Measurements from ENCODE around the gene RNF121.

The RNF121 gene

GRCh38 chr11:71991494-71991893 is 62.6 kb downstream of the RNF121 start:
- DNase-seq, result no peak

- no peak for DNase-seq
Measured at GRCh38 chr11:71992136-71992730, 63.4 kb downstream of the RNF121 start.

- DNase-seq, result no peak
Measured at GRCh38 chr11:71994786-71995185, 65.9 kb downstream of the RNF121 start.

GRCh38 chr11:71995726-71996291 is 67.0 kb downstream of the RNF121 start:
- DNase-seq, result no peak

GRCh38 chr11:71996517-71996916 is 67.7 kb downstream of the RNF121 start:
- no peak for DNase-seq

- DNase-seq, result no peak
Measured at GRCh38 chr11:71996946-71997345, 68.1 kb downstream of the RNF121 start.

GRCh38 chr11:71997594-71997993 is 68.7 kb downstream of the RNF121 start:
- no peak for DNase-seq

GRCh38 chr11:71998061-71998460 is 69.2 kb downstream of the RNF121 start:
- DNase-seq, result no peak

GRCh38 chr11:71998649-71999310 is 69.9 kb downstream of the RNF121 start, which contains the start of gene IL18BP:
TSS of gene IL18BP (plus strand) at chr11:71998909. CDS start at chr11:71999985, 1,076 bp downstream.
- no peak for DNase-seq

GRCh38 chr11:71999362-71999761 is 70.5 kb downstream of the RNF121 start:
- DNase-seq, result peak; percentile 34

- no peak for DNase-seq
Measured at GRCh38 chr11:71999798-72000197, 71.0 kb downstream of the RNF121 start.

GRCh38 chr11:72000202-72000867 is 71.5 kb downstream of the RNF121 start:
- peak; percentile 36 for DNase-seq

- DNase-seq, result no peak
Measured at GRCh38 chr11:72001285-72001684, 72.4 kb downstream of the RNF121 start.

GRCh38 chr11:72001834-72002591 is 73.2 kb downstream of the RNF121 start:
- DNase-seq, result peak; percentile 65

GRCh38 chr11:72002841-72003775 is 74.3 kb downstream of the RNF121 start:
- no peak for DNase-seq

- no peak for DNase-seq
Measured at GRCh38 chr11:72003776-72004171, 74.9 kb downstream of the RNF121 start.

- DNase-seq, result no peak
Measured at GRCh38 chr11:72004515-72005346, 75.9 kb downstream of the RNF121 start.

GRCh38 chr11:72005347-72006260 is 76.8 kb downstream of the RNF121 start:
- DNase-seq, result no peak

GRCh38 chr11:72006309-72007088 is 77.7 kb downstream of the RNF121 start:
- no peak for DNase-seq

All from right hindlimb (tissue), 1 donor.